Measurements from ENCODE around the gene PUS3. TPM values are rescaled to one million over a fixed set of nuclear protein-coding genes. Genes with fewer than 3 reads are reported as not detected.
A peak's percentile ranks its signal among the peaks of the same experiment; 100 is the strongest.

PUS3 gene
- total RNA-seq, 2 experiments from 2014 or later = 8.6 to 10.2 TPM

- peaks cover 16% of the 10 kb centered on the region for H3K36me3 ChIP-seq (ENCODE audit: insufficient read depth, low read length)
- H3K9me3 ChIP-seq (ENCODE audit: low read length) = no peaks in the 10 kb centered on the region
- TF ChIP-seq CTCF (conservative IDR thresholded peaks at IDR 0.05; ENCODE audit: low read length) (no peak), EZH2phosphoT487 (IDR thresholded peaks at IDR 0.05; ENCODE audit: borderline replicate concordance, low read depth, low read length) (no peak)
- intact Hi-C loops (cut with micrococcal nuclease; ENCODE audit: unreplicated experiment) = no loop called here
- H3K4me1 ChIP-seq (ENCODE audit: insufficient read depth, low read length, poor library complexity, severe bottlenecking) = peaks cover 15% of the 10 kb centered on the region
- BruUV-seq (replicated peaks) = no TSS peak
- no peak overlapping the region for H3K27ac ChIP-seq (ENCODE audit: low read depth, low read length, poor library complexity, severe bottlenecking)
- no peaks in the 10 kb centered on the region for H3K9me2 ChIP-seq (ENCODE audit: insufficient read depth, low read length)
- no peaks in the 10 kb centered on the region for H4K20me1 ChIP-seq (ENCODE audit: insufficient read depth, low read length)
- no peak for DNase-seq (ENCODE audit: low spot score)
- no peak overlapping the region for H2AFZ ChIP-seq (ENCODE audit: low read length)
- no peak overlapping the region for H3K4me2 ChIP-seq (ENCODE audit: low read length)
- POLR2A ChIA-PET = interaction anchor here (1.0 kb wide), 1 partner anchor 10 kb away, joined by 3 read pairs; no protein-coding TSS in a partner anchor
- H3K79me2 ChIP-seq (ENCODE audit: insufficient read depth, low read depth, low read length) = peaks cover 32% of the 10 kb centered on the region
- H3K4me3 ChIP-seq (ENCODE audit: low read depth, low read length, poor library complexity, severe bottlenecking) = no peak overlapping the region
- CTCF ChIA-PET (ENCODE audit: unreplicated experiment) = no interaction called here
These were observed 19.6 kb downstream of the PUS3 start for GRCh38 chr11:125883375-125883774.

- no peaks in the 10 kb centered on the region for H3K9me2 ChIP-seq (ENCODE audit: insufficient read depth, low read length)
- no peaks in the 10 kb centered on the region for H4K20me1 ChIP-seq (ENCODE audit: insufficient read depth, low read length)
- H2AFZ ChIP-seq (ENCODE audit: low read length) = no peak overlapping the region
- no peak overlapping the region for H3K4me3 ChIP-seq (ENCODE audit: low read depth, low read length, poor library complexity, severe bottlenecking)
- intact Hi-C loops (cut with micrococcal nuclease; ENCODE audit: unreplicated experiment) = no loop called here
- TF ChIP-seq EZH2phosphoT487 (IDR thresholded peaks at IDR 0.05; ENCODE audit: borderline replicate concordance, low read depth, low read length) = no peak
- no peak for TF ChIP-seq CTCF (conservative IDR thresholded peaks at IDR 0.05; ENCODE audit: low read length)
- peaks cover 14% of the 10 kb centered on the region for H3K4me1 ChIP-seq (ENCODE audit: insufficient read depth, low read length, poor library complexity, severe bottlenecking)
- no peaks in the 10 kb centered on the region for H3K9me3 ChIP-seq (ENCODE audit: low read length)
- CTCF ChIA-PET (ENCODE audit: unreplicated experiment) = no interaction called here
- H3K79me2 ChIP-seq (ENCODE audit: insufficient read depth, low read depth, low read length) = peaks cover 23% of the 10 kb centered on the region
- H3K27ac ChIP-seq (ENCODE audit: low read depth, low read length, poor library complexity, severe bottlenecking) = no peak overlapping the region
- no TSS peak for BruUV-seq (replicated peaks)
- H3K4me2 ChIP-seq (ENCODE audit: low read length) = no peak overlapping the region
- DNase-seq (ENCODE audit: low spot score) = no peak
- peaks cover 19% of the 10 kb centered on the region for H3K36me3 ChIP-seq (ENCODE audit: insufficient read depth, low read length)
- POLR2A ChIA-PET = interaction anchor here (0.6 to 1.5 kb wide), 7 partner anchors 14 to 1080 kb away, joined by 3 to 8 read pairs (median 3); partner anchors contain the start of genes PUS3 and TMEM218
These were observed 21.7 kb downstream of the PUS3 start for GRCh38 chr11:125881291-125881690.

- Histone ChIP-seq H3K79me2 (ENCODE audit: insufficient read depth, low read depth, low read length) (peaks cover 13% of the 10 kb centered on the region; the same call in 1 of the 2 replicates), H3K4me2 (ENCODE audit: low read length) (no peak overlapping the region), H4K20me1 (ENCODE audit: insufficient read depth, low read length) (no peaks in the 10 kb centered on the region), H3K9me2 (ENCODE audit: insufficient read depth, low read length) (no peaks in the 10 kb centered on the region), H3K9me3 (ENCODE audit: low read length) (peaks cover 17% of the 10 kb centered on the region), H3K36me3 (ENCODE audit: insufficient read depth, low read length) (peaks cover 27% of the 10 kb centered on the region), H3K27ac (ENCODE audit: low read depth, low read length, poor library complexity, severe bottlenecking) (no peak overlapping the region), H3K4me1 (ENCODE audit: insufficient read depth, low read length, poor library complexity, severe bottlenecking) (peaks cover 3% of the 10 kb centered on the region), H3K4me3 (ENCODE audit: low read depth, low read length, poor library complexity, severe bottlenecking) (no peak overlapping the region), H2AFZ (ENCODE audit: low read length) (no peak overlapping the region)
- TF ChIP-seq EZH2phosphoT487 (IDR thresholded peaks at IDR 0.05; ENCODE audit: borderline replicate concordance, low read depth, low read length) (no peak), CTCF (conservative IDR thresholded peaks at IDR 0.05; ENCODE audit: low read length) (peak; percentile 81)
- intact Hi-C loops (cut with micrococcal nuclease; ENCODE audit: unreplicated experiment) = loop anchor here (1.0 to 5.0 kb wide), 2 partner anchors 248 to 307 kb away; partner anchors contain the start of gene EI24
- BruUV-seq (replicated peaks) = no TSS peak
- peak; percentile 61 for DNase-seq (ENCODE audit: low spot score)
- ChIA-PET POLR2A (no interaction called here), CTCF (ENCODE audit: unreplicated experiment) (no interaction called here)
These were observed 28.4 kb downstream of the PUS3 start for GRCh38 chr11:125874556-125875124.

Data from OCI-LY7 (cell line).